Measurements from ENCODE around the gene HRAS. TPM values are rescaled to one million over a fixed set of nuclear protein-coding genes. Genes with fewer than 3 reads are reported as not detected.

The HRAS gene
- total RNA-seq, 1 experiment from 2014 or later = 175 TPM

DNA sequence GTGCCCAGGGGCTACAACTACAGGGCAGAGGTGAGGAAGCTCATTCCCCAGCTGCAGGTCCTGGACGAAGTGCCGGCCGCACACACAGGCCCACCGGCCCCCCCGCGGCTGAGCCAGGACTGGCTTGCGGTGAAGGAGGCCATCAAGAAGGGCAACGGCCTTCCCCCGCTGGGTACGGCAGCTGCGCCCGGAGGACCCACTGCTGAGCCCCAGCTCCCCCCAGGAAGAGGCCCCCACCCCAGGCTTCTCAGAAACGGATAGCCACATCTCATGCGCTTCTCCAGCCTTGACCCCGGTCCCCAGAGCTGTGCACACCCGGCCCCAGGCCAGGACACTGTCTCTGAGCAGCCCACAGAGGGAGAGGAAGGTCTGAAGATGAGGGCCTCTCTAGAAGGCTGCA, 15.8 kb upstream of the HRAS start:
- DNase-seq (ENCODE audit: low read depth, low spot score) (no peak), ATAC-seq (no peak)
- Histone ChIP-seq H3K4me1 (ENCODE audit: control insufficient read depth, insufficient read depth, low read length) (peaks cover 17% of the 10 kb centered on the region), H3K27me3 (ENCODE audit: control insufficient read depth, insufficient read depth, low read length) (no peaks in the 10 kb centered on the region), H3K27ac (ENCODE audit: low read length) (no peak overlapping the region), H3K4me3 (ENCODE audit: low read depth in 2 of 2, low read length in 2 of 2) (no peak overlapping the region), H3K36me3 (ENCODE audit: control insufficient read depth, insufficient read depth, low read length) (no peaks in the 10 kb centered on the region), H3K9me3 (ENCODE audit: control insufficient read depth, insufficient read depth, low read depth, low read length) (no peaks in the 10 kb centered on the region)
- TF ChIP-seq, protein P1, sequence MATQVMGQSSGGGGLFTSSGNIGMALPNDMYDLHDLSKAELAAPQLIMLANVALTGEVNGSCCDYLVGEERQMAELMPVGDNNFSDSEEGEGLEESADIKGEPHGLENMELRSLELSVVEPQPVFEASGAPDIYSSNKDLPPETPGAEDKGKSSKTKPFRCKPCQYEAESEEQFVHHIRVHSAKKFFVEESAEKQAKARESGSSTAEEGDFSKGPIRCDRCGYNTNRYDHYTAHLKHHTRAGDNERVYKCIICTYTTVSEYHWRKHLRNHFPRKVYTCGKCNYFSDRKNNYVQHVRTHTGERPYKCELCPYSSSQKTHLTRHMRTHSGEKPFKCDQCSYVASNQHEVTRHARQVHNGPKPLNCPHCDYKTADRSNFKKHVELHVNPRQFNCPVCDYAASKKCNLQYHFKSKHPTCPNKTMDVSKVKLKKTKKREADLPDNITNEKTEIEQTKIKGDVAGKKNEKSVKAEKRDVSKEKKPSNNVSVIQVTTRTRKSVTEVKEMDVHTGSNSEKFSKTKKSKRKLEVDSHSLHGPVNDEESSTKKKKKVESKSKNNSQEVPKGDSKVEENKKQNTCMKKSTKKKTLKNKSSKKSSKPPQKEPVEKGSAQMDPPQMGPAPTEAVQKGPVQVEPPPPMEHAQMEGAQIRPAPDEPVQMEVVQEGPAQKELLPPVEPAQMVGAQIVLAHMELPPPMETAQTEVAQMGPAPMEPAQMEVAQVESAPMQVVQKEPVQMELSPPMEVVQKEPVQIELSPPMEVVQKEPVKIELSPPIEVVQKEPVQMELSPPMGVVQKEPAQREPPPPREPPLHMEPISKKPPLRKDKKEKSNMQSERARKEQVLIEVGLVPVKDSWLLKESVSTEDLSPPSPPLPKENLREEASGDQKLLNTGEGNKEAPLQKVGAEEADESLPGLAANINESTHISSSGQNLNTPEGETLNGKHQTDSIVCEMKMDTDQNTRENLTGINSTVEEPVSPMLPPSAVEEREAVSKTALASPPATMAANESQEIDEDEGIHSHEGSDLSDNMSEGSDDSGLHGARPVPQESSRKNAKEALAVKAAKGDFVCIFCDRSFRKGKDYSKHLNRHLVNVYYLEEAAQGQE (IDR thresholded peaks at IDR 0.05; ENCODE audit: insufficient read depth in 1 of 2, low read depth in 2 of 2, low read length in 1 of 2) = no peak
- CTCF ChIA-PET = interaction anchor here (0.5 kb wide), 1 partner anchor 11 kb away, joined by 3 read pairs; no protein-coding TSS in a partner anchor
- POLR2A ChIA-PET = no interaction called here
- intact Hi-C loops (cut with micrococcal nuclease; ENCODE audit: unreplicated experiment) (loop anchor here (10.0 kb wide), 1 partner anchor 174 kb away; no protein-coding TSS in a partner anchor), in situ Hi-C loops (cut with HindIII; ENCODE audit: low pct_unique_long_range_greater_than_20kb, low sequenced_read_pairs) (no loop called here)
- BruUV-seq (replicated peaks) = no TSS peak

DNA sequence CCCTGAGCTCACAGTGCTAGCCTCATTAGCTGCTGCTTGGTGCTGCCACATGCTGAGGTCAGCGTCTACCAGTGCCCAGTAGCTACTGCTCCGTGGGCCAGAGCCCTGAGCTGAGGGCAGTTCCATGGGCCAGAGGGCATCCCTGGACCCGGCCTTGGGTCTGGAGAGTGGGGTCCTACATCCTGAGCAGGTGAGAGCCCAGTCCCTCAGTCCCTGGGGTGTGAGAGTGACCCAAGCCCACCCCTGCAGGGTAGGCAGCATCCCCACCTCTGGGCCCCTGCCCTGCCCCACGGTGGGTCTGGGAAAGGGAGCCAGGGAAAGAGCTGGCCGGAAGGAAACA, 15.3 kb upstream of the HRAS start:
- Histone ChIP-seq H3K4me1 (ENCODE audit: control insufficient read depth, insufficient read depth, low read length) (peaks cover 17% of the 10 kb centered on the region), H3K27me3 (ENCODE audit: control insufficient read depth, insufficient read depth, low read length) (no peaks in the 10 kb centered on the region), H3K27ac (ENCODE audit: low read length) (no peak overlapping the region), H3K36me3 (ENCODE audit: control insufficient read depth, insufficient read depth, low read length) (no peaks in the 10 kb centered on the region), H3K4me3 (ENCODE audit: low read depth in 2 of 2, low read length in 2 of 2) (no peak overlapping the region), H3K9me3 (ENCODE audit: control insufficient read depth, insufficient read depth, low read depth, low read length) (no peaks in the 10 kb centered on the region)
- intact Hi-C loops (cut with micrococcal nuclease; ENCODE audit: unreplicated experiment) = loop anchor here (10.0 kb wide), 1 partner anchor 174 kb away; no protein-coding TSS in a partner anchor
- ChIA-PET POLR2A (no interaction called here), CTCF (no interaction called here)
- TF ChIP-seq POLR2AphosphoS5 (IDR thresholded peaks at IDR 0.05; ENCODE audit: low read depth, low read length) = no peak
- TF ChIP-seq TCF7L2 (IDR thresholded peaks at IDR 0.05; ENCODE audit: low read depth, low read length) = no peak
- no peak for TF ChIP-seq SIN3A (IDR thresholded peaks at IDR 0.05; ENCODE audit: borderline replicate concordance, insufficient read depth, low read depth, low read length)
- TF ChIP-seq, protein P1 (IDR thresholded peaks at IDR 0.05; ENCODE audit: insufficient read depth in 1 of 2, low read depth in 2 of 2, low read length in 1 of 2) = no peak
- TF ChIP-seq, protein P2, sequence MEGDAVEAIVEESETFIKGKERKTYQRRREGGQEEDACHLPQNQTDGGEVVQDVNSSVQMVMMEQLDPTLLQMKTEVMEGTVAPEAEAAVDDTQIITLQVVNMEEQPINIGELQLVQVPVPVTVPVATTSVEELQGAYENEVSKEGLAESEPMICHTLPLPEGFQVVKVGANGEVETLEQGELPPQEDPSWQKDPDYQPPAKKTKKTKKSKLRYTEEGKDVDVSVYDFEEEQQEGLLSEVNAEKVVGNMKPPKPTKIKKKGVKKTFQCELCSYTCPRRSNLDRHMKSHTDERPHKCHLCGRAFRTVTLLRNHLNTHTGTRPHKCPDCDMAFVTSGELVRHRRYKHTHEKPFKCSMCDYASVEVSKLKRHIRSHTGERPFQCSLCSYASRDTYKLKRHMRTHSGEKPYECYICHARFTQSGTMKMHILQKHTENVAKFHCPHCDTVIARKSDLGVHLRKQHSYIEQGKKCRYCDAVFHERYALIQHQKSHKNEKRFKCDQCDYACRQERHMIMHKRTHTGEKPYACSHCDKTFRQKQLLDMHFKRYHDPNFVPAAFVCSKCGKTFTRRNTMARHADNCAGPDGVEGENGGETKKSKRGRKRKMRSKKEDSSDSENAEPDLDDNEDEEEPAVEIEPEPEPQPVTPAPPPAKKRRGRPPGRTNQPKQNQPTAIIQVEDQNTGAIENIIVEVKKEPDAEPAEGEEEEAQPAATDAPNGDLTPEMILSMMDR (IDR thresholded peaks at IDR 0.05) = no peak
- ATAC-seq (no peak), DNase-seq (ENCODE audit: low read depth, low spot score) (no peak)
- no TSS peak for BruUV-seq (replicated peaks)
- in situ Hi-C loops (cut with HindIII; ENCODE audit: low pct_unique_long_range_greater_than_20kb, low sequenced_read_pairs) = no loop called here

All from Panc1 (cell line).